GM21367 (cell line): ENCODE data around the gene RTN1.
"Not testable (repeated sequence)": the region's sequence is repeated elsewhere in the genome, so short reads cannot be mapped to it uniquely, and the experiment has no call there.

Experiments used
- ATAC-seq: cut with Tn5 transposase; IDR thresholded peaks from one replicate; pipeline ENCODE4 v1.9.1; 2021; ENCODE audit not compliant: unreplicated experiment

The RTN1 gene

GRCh38 chr14:59705866-59706265 lies 164.7 kb downstream of the RTN1 start:
- ATAC-seq = no peak

DNA sequence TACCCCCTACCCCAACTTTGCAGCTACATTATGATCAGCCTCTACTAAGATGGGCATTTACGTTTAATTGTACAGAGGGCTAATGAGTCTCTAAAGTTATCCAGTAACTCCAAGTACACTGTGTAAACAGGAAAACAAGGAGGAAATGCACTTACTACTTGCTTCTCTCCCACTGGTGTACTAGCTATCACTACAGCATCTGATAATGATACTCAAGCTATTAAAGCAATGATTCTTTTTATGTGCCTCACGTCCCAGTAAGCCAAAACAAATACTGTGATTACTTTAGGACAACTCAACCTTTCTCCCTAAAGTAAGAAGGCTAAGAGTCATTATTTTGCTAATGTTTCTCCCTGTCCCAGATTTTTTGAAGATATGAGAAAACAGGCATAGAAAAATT lies 165.3 kb downstream of the RTN1 start:
- ATAC-seq = no peak

DNA sequence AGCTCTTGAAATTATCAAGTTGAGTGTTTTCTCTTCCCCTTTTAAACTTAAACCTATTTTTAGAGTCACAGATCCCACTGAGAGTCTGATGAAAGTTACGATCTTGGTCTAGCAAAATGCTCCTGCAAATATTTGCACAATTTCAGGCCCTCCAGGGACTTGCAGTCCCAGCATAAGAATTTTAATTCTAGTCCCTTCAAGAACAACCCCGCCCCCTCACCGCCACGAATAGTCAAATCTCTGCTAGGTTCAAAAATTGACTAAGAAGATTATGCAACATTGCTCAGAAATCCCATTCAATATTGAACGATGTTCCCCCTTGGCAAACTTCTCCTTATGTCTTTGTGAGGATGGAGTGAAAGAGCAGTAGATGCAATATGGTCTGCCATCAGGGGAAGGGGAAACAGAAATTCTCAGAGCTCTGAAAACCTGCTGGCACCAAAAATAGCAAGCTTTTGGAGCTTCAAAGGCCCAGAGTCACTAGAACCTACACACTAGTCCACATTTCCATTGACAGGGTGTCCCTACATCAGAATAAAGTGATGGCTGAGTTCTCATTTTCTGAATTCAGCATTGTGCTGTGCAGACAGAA lies 166.4 kb downstream of the RTN1 start:
- ATAC-seq = no peak

DNA sequence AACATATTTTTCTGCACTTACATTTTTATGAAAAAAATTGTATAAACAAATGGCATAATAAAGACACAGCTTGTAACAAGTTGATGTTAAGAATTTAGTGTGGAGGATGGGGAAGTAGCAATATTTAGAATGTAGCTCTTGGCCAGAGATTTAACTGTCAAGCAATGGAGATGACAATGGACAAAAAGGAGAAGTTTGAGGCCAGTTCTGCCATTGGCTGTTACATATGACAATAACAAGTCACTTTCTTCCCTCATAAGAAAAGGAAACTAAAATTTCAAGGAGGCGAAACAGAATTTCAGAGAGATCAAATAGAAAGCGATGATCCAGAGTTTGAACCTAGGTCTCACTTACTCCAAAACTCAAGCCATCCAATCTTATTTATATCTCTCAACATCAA lies 171.1 kb downstream of the RTN1 start:
- ATAC-seq = no peak

GRCh38 chr14:59698793-59699192 lies 171.8 kb downstream of the RTN1 start:
- ATAC-seq = no peak

GRCh38 chr14:59695198-59695597 lies 175.4 kb downstream of the RTN1 start:
- no peak for ATAC-seq

- no peak for ATAC-seq
These were observed 179.3 kb downstream of the RTN1 start for GRCh38 chr14:59691266-59691665.

DNA sequence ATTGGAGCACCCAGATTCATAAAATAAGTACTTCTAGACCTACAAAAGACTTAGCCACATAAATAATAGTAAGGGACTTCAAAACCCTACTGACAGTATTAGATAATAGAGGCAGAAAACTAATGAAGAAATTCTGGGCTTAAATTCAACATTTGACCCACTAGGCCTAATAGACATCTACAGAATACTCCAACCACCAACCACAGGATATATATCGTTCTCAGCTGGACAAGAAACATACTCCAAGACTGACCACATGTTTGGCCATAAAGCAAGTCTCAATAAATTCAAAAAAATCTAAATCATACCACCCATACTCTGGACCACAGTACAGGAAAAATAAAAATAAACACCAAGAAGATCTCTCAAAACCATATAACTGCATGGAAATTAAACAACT lies 180.2 kb downstream of the RTN1 start:
- no peak for ATAC-seq

DNA sequence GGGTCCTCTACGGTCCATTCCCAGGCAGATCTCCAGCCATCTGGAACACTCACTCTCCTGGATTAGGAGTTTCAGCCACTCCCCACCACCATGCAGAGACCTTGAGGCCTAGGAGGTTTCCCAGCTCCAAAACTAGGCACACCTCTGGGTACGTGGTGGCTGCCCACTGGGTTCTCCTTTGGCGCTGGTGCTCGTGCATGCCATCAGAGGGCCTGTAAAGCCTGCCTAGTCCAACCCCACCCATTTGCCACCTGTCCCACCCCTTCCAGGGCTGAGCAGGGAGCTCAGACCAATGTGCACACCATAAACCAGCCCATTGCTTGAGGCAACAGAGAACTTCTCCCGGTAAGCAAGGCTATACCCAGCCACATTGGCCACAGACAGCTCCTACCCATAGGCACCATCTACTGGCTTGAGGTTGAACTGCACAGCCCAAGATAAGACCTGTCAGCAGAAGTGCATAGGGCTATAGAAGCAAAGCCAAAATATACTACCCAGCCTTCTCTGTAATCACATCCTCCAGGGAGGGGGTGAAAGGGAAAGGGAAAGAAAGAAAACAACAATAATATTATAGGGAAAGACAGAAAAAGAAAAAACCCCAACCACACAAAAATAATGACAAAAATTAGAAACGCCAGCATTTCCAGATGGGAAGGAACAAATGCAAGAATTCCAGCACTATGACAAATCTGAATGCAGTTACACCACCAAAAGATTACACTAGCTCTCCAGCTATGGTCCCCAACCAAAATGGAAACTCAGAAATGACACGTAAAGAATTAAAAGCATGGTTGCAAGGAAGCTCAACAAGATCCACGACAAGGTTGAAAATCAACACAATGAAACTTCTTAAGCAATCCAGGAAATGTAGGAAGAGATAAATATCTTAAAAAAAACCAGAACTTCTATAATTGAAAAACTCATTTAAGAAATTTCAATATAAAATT lies 182.1 kb downstream of the RTN1 start:
- ATAC-seq = peak; percentile 99

- ATAC-seq = no peak
These were observed 182.9 kb downstream of the RTN1 start for GRCh38 chr14:59687663-59688062.

DNA sequence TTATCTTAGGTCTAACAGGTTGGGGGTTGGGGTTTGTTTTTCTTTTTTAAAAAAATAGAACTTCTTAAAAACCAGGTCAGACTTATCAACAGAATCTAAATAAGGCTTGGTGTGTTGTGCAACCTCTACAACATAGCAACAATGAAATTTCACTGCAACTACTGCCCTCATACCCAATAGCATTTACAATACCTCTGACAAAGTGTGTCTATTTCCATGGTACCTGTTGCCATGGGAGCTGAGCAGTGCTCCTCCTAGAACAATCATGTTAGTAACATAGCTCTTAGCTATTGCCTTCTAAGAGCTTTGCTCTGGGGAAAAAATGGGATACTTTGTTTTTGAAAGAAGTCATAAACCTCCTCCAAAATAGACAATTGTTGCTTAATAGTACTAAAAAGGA lies 190.7 kb downstream of the RTN1 start:
- ATAC-seq = no peak

DNA sequence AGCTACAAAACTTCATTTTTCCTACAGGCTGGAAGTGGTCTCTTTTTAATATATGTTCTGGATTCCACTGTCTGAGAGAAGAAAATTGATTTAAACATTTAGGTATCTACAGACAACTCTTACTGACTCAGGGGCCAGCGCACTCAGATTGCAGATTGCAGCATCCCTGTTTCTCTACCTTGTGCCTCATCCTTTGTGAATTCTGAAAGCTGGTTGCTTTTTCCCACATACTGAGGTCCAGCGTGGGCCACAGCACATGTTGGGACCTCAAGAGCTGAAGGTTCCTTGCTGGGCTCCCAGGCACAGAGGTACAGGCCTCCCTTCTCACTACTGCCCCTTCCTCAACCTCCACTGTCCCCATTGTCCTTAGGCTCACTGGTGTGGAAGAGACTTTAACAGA lies 192.2 kb downstream of the RTN1 start:
- ATAC-seq = no peak

DNA sequence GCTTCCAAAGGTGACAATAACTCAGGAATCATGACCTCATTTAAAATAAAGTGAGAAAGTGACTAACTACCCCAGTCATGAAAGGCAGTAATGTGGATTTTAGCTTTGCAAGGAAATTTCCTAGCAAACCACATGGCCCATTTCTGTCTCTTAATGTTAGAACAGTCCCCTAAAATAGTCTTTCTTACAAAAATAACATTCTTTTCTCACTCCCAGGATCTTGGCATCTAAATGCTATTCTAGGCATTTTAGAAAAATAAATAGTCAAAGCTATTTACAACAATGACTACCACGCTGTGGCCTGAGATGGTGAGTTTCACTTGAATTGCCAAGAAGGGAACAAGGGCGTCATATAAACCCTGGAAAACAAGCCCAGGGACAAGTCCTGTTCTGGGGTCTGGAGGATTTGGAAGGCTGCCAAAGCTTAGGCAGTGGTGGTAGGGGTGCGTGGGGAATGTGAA lies 192.8 kb downstream of the RTN1 start:
- ATAC-seq = no peak

DNA sequence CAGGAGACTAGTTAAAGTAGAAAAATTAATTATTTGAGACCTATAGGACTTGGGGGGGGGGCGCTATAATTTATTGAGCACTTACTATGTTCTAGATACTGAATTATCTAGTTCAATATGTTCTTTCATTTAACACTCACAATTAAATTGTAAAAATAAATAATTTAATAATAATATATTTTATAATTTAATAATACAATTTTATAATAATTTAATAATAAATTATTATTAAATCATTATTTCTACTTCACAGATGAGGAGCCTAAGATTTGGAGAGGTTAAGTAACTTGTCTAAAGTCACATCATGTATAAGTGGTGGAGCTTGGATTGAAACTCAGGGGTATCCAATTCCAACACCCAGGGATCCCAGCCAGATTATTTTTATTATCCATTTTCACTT lies 195.2 kb downstream of the RTN1 start:
- no peak for ATAC-seq

- ATAC-seq = no peak
These were observed 205.8 kb downstream of the RTN1 start for GRCh38 chr14:59664741-59665140.

- no peak for ATAC-seq
These were observed 212.8 kb downstream of the RTN1 start for GRCh38 chr14:59657769-59658168.

GRCh38 chr14:59656473-59656872 lies 214.1 kb downstream of the RTN1 start:
- ATAC-seq = no peak

- not testable (repeated sequence) for ATAC-seq
These were observed 216.4 kb downstream of the RTN1 start for GRCh38 chr14:59654131-59654530.

DNA sequence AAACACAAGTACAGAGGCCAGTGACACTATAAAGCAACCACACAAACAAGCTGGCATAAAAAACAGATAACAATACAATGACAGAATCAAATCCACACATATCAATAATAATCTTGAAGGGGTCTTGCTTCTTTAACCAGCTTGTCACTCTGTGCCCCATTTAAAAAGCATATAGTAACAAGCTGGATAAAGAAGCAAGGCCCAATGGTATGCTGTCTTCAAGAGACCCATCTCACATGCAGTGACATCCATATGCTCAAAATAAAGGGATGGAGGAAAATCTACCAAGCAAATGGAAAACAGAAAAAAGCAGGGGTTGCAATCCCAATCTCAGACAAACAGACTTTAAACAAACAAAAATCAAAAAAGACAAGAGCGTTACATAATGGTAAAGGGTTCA lies 223.7 kb downstream of the RTN1 start:
- ATAC-seq = not testable (repeated sequence)

DNA sequence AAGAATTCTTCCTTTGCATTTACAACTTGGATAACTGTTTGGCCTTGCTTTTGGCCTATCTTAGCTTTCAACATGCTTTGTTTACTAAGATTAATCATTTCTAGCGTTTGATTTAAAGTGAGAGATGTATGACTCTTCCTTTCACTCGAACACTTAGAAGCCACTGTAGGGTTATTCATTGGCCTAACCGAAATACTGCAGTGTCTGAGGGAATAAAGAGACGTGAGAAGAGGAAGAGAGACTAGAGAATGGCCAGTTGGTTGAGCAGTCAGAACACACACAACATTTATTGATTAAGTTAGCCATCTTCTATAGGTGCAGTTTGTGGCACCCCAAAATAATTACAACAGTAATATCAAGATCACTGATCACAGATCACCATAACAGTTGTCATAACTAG lies 231.7 kb downstream of the RTN1 start:
- no peak for ATAC-seq

DNA sequence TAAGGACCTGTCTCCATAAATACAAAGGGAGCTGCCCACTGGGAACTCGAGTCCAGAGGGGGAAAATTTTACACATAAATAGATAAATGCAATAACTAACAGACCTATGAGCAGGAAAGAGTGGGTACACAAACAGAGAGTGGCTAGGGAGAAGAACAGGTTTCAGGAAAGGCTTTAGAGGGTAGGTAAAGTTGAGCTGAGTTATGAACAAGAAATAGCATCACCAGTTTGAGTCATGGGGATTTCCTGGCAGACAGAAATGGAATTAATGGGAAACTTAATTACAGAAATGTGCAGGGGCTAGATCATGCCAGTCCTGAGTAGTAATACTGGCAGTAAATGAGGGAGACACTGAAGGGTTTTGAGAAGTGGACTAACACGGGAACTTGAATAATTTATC lies 236.0 kb downstream of the RTN1 start:
- no peak for ATAC-seq

- no peak for ATAC-seq
These were observed 237.1 kb downstream of the RTN1 start for GRCh38 chr14:59633486-59633885.
